ENCODE results near the gene ARL2. TPM values are rescaled to one million over a fixed set of nuclear protein-coding genes. Genes with fewer than 3 reads are reported as not detected.

The ARL2 gene
- total RNA-seq, 1 experiment from 2014 or later = 203 TPM

DNA sequence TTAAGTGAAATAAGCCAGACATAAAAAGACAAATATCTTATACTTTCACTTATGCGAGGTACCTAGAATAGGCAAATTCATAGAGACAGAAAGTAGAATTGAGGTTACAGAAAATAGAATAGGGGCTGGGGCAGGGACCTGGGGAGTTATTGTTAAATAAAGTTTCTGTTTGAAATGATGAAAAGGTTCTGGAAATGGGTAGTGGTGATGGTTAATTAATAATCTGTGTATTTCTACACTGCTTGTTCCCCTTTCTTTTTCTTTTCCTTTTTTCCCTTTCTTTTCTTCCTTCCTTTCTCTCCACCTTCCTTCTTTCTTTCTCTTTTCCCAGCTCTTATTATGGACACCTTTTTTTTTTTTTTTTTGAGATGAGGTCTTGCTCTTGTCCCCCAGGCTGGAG, 41.6 kb downstream of the ARL2 start:
- Histone ChIP-seq H3K23ac (ENCODE audit: insufficient read length, low read depth, low read length) (no peak overlapping the region), H3K4me2 (ENCODE audit: insufficient read depth, insufficient read length, low read length) (no peak overlapping the region), H2BK12ac (ENCODE audit: insufficient read length, low read depth, low read length) (no peak overlapping the region), H3T11ph (ENCODE audit: low read length) (no peak overlapping the region), H4K91ac (ENCODE audit: insufficient read length, low read depth, low read length) (no peak overlapping the region), H3K18ac (ENCODE audit: insufficient read length, low read depth, low read length) (no peak overlapping the region), H3K27me3 (ENCODE audit: insufficient read depth, low read length) (no peaks in the 10 kb centered on the region), H4K8ac (replicated peaks; ENCODE audit: insufficient read length, low read depth, low read length) (no peak overlapping the region), H3K79me2 (ENCODE audit: insufficient read depth, low read length) (no peaks in the 10 kb centered on the region), H3K14ac (ENCODE audit: insufficient read depth, low read length) (no peak overlapping the region), H2AK5ac (ENCODE audit: insufficient read length, low read length) (no peak overlapping the region), H3K79me1 (ENCODE audit: insufficient read depth, low read depth, low read length, poor library complexity, severe bottlenecking) (no peaks in the 10 kb centered on the region), H3K9ac (ENCODE audit: extremely low read depth, insufficient read length, low read length) (no peak overlapping the region), H4K20me1 (ENCODE audit: control insufficient read depth, insufficient read depth, insufficient read length) (no peaks in the 10 kb centered on the region), H2AFZ (ENCODE audit: low read length) (no peak overlapping the region), H3K23me2 (ENCODE audit: insufficient read length, low read depth, low read length, poor library complexity, severe bottlenecking) (no peaks in the 10 kb centered on the region), H2BK15ac (ENCODE audit: low read depth, low read length) (no peak overlapping the region), H3K56ac (ENCODE audit: insufficient read length, low read depth, low read length) (no peak overlapping the region), H2BK20ac (ENCODE audit: low read depth, low read length, poor library complexity, severe bottlenecking) (no peak overlapping the region), H2BK5ac (ENCODE audit: insufficient read length, low read length) (no peak overlapping the region), H4K5ac (ENCODE audit: insufficient read length, low read depth, low read length) (no peak overlapping the region), H3K4me1 (ENCODE audit: insufficient read depth, low read length) (no peaks in the 10 kb centered on the region), H3K9me3 (ENCODE audit: control insufficient read depth, low read depth, low read length) (no peaks in the 10 kb centered on the region), H2BK120ac (ENCODE audit: low read depth, low read length, poor library complexity, severe bottlenecking) (no peak overlapping the region), H3K27ac (ENCODE audit: insufficient read length, low read depth, low read length) (no peak overlapping the region), H3K4ac (ENCODE audit: low read depth, low read length) (no peak overlapping the region)
- Mint-ChIP-seq H3K4me3 (no peak overlapping the region), H3K4me1 (no peaks in the 10 kb centered on the region), H3K9me3 (no peaks in the 10 kb centered on the region; a peak in 1 of 5 replicates), H3K36me3 (ENCODE audit: insufficient read depth in 1 of 3, low read depth in 3 of 3) (no peaks in the 10 kb centered on the region), H3K27me3 (ENCODE audit: low read depth) (peaks cover 11% of the 10 kb centered on the region), H3K27ac (no peak overlapping the region)
- DNase-seq = no peak
- no peak for TF ChIP-seq CTCF (conservative IDR thresholded peaks at IDR 0.05)
- WGBS (ENCODE audit: extremely low coverage, insufficient read length, low lambda C conversion rate) = no CpG with 5 or more reads among the region's 1 CpG
